PC-3 (cell line): Measurements from ENCODE around the gene CCL22. TPM values are rescaled to one million over a fixed set of nuclear protein-coding genes. Genes with fewer than 3 reads are reported as not detected.

Experiments
- ATAC-seq: fragments of 200-7000 bp; cut with Tn5 transposase; 2 replicates; pipeline ENCODE4 v1.9.1; 2020; ENCODE audit warnings: mild to moderate bottlenecking, moderate library complexity
- BruUV-seq: library from RNA; stranded (reverse); fragments of 400-500 nt; replicated peaks from 2 replicates; lab custom pipeline; 2021; lab: Mats Ljungman, UMichigan
- CTCF ChIA-PET: fragments of 300-600 bp; sonication (Branson Sonifier 250); formaldehyde crosslinking; loops from one replicate; lab custom pipeline; 2022; ENCODE audit warnings: antibody characterized with exemption; lab: Charles Lee
- POLR2A ChIA-PET: fragments of 300-600 bp; sonication (Branson Sonifier 250); formaldehyde crosslinking; loops from one replicate; lab custom pipeline; 2022; ENCODE audit warnings: antibody characterized with exemption; ENCODE audit not compliant: unreplicated experiment; lab: Charles Lee
- DNase-seq: peaks from one replicate; pipeline ENCODE4 v3.0.0-alpha.2; 2015
- H2AFZ ChIP-seq: fragments of 300-600 bp; sonication (generic); 2 replicates; pipeline ENCODE4 v1.6.0; 2016; ENCODE audit warnings: antibody characterized with exemption, low read length
- H3F3A ChIP-seq: fragments of 300-600 bp; sonication (generic); one replicate; pipeline ENCODE4 v1.6.0; 2017; ENCODE audit warnings: antibody characterized with exemption, low read length, control low read depth, mild to moderate bottlenecking; ENCODE audit not compliant: unreplicated experiment
- H3K27ac ChIP-seq: fragments of 300-600 bp; sonication (generic); 2 replicates; pipeline ENCODE4 v1.5.1; 2016; ENCODE audit warnings: mild to moderate bottlenecking, low read length
- H3K27me3 ChIP-seq: fragments of 300-600 bp; sonication (generic); 2 replicates; pipeline ENCODE4 v1.6.1; 2016; ENCODE audit warnings: low read length, mixed read lengths
- H3K36me3 ChIP-seq: fragments of 300-600 bp; sonication (generic); 2 replicates; pipeline ENCODE4 v1.6.1; 2016; ENCODE audit warnings: low read depth, mixed run types, low read length, mixed read lengths
- H3K4me1 ChIP-seq: fragments of 300-600 bp; sonication (generic); 2 replicates; pipeline ENCODE4 v1.5.1; 2016; ENCODE audit warnings: low read length; ENCODE audit not compliant: insufficient read depth
- H3K4me2 ChIP-seq: fragments of 300-600 bp; sonication (generic); 2 replicates; pipeline ENCODE4 v1.6.0; 2016; ENCODE audit warnings: low read length
- H3K4me3 ChIP-seq: fragments of 300-600 bp; sonication (generic); 2 replicates; pipeline ENCODE4 v1.5.1; 2016; ENCODE audit warnings: mild to moderate bottlenecking, low read length, mixed read lengths
- H3K79me2 ChIP-seq: fragments of 300-600 bp; sonication (generic); 2 replicates; pipeline ENCODE4 v1.6.1; 2017; ENCODE audit warnings: low read length, mixed read lengths
- H3K9ac ChIP-seq: fragments of 300-600 bp; sonication (generic); 2 replicates; pipeline ENCODE4 v1.6.0; 2016; ENCODE audit warnings: mild to moderate bottlenecking, low read length
- H3K9me2 ChIP-seq: fragments of 300-600 bp; sonication (generic); replicated peaks from 2 replicates; pipeline ENCODE4 v1.6.1; 2016; ENCODE audit warnings: mixed run types, low read length, mixed read lengths
- H3K9me3 ChIP-seq: fragments of 300-600 bp; sonication (generic); 2 replicates; pipeline ENCODE4 v1.6.1; 2016; ENCODE audit warnings: low read length, mixed read lengths
- H4K20me1 ChIP-seq: fragments of 300-600 bp; sonication (generic); 2 replicates; pipeline ENCODE4 v1.6.1; 2016; ENCODE audit warnings: low read length, mixed read lengths
- EZH2 ChIP-seq: fragments of 300-600 bp; sonication (generic); IDR thresholded peaks from one replicate; pipeline ENCODE4 v1.6.1; 2017; ENCODE audit warnings: antibody characterized with exemption, mild to moderate bottlenecking, low read length; ENCODE audit not compliant: unreplicated experiment
- EZH2phosphoT487 ChIP-seq: fragments of 300-600 bp; sonication (generic); IDR thresholded peaks from 2 replicates; pipeline ENCODE4 v1.6.1; 2018; ENCODE audit warnings: mild to moderate bottlenecking, antibody characterized with exemption, low read length, borderline replicate concordance
- intact Hi-C: fragments of 100-400 bp; cut with micrococcal nuclease; formaldehyde crosslinking; loops from 2 replicates; pipeline ENCODE4 v1.9.0; 2023
- total RNA-seq: library from RNA; depleted of rRNA; stranded (reverse); fragments of >200 nt; gene quantifications from 2 replicates; pipeline ENCODE4 v1.2.3, GENCODE V29; 2014
- TF ChIP-seq, protein P1 (sequence below): fragments of 300-600 bp; sonication (generic); conservative IDR thresholded peaks from 2 replicates; pipeline ENCODE4 v1.5.1; 2017; ENCODE audit warnings: antibody characterized with exemption, low read depth, mild to moderate bottlenecking, low read length

The CCL22 gene
- total RNA-seq, 1 experiment from 2014 or later: not detected

DNA sequence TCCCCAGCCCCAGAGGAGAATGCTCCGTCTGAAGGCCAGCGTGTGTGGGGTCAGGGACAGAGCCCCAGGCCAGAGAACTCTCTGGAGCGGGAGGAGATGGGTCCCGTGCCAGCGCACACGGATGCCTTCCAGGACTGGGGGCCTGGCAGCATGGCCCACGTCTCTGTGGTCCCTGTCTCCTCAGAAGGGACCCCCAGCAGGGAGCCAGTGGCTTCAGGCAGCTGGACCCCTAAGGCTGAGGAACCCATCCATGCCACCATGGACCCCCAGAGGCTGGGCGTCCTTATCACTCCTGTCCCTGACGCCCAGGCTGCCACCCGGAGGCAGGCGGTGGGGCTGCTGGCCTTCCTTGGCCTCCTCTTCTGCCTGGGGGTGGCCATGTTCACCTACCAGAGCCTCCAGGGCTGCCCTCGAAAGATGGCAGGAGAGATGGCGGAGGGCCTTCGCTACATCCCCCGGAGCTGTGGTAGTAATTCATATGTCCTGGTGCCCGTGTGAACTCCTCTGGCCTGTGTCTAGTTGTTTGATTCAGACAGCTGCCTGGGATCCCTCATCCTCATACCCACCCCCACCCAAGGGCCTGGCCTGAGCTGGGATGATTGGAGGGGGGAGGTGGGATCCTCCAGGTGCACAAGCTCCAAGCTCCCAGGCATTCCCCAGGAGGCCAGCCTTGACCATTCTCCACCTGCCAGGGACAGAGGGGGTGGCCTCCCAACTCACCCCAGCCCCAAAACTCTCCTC lies 24.1 kb downstream of the CCL22 start:
- Histone ChIP-seq H3K9me2 (no peaks in the 10 kb centered on the region), H2AFZ (no peak overlapping the region), H3K9ac (no peak overlapping the region), H3K4me1 (peaks cover 12% of the 10 kb centered on the region), H3K27me3 (no peaks in the 10 kb centered on the region), H3K27ac (no peak overlapping the region), H3K9me3 (no peaks in the 10 kb centered on the region), H3K4me2 (no peak overlapping the region), H3K36me3 (no peaks in the 10 kb centered on the region), H4K20me1 (no peaks in the 10 kb centered on the region), H3K4me3 (no peak overlapping the region), H3K79me2 (no peaks in the 10 kb centered on the region), H3F3A (no peaks in the 10 kb centered on the region)
- BruUV-seq: no TSS peak
- CTCF ChIA-PET: no interaction called here
- ATAC-seq: no peak
- POLR2A ChIA-PET: no interaction called here
- intact Hi-C loops: no loop called here
- DNase-seq: no peak
- TF ChIP-seq, protein P1, sequence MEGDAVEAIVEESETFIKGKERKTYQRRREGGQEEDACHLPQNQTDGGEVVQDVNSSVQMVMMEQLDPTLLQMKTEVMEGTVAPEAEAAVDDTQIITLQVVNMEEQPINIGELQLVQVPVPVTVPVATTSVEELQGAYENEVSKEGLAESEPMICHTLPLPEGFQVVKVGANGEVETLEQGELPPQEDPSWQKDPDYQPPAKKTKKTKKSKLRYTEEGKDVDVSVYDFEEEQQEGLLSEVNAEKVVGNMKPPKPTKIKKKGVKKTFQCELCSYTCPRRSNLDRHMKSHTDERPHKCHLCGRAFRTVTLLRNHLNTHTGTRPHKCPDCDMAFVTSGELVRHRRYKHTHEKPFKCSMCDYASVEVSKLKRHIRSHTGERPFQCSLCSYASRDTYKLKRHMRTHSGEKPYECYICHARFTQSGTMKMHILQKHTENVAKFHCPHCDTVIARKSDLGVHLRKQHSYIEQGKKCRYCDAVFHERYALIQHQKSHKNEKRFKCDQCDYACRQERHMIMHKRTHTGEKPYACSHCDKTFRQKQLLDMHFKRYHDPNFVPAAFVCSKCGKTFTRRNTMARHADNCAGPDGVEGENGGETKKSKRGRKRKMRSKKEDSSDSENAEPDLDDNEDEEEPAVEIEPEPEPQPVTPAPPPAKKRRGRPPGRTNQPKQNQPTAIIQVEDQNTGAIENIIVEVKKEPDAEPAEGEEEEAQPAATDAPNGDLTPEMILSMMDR: peak; percentile 19; the same call in 1 of the 2 replicates
- TF ChIP-seq EZH2phosphoT487 (no peak), EZH2 (no peak)

DNA sequence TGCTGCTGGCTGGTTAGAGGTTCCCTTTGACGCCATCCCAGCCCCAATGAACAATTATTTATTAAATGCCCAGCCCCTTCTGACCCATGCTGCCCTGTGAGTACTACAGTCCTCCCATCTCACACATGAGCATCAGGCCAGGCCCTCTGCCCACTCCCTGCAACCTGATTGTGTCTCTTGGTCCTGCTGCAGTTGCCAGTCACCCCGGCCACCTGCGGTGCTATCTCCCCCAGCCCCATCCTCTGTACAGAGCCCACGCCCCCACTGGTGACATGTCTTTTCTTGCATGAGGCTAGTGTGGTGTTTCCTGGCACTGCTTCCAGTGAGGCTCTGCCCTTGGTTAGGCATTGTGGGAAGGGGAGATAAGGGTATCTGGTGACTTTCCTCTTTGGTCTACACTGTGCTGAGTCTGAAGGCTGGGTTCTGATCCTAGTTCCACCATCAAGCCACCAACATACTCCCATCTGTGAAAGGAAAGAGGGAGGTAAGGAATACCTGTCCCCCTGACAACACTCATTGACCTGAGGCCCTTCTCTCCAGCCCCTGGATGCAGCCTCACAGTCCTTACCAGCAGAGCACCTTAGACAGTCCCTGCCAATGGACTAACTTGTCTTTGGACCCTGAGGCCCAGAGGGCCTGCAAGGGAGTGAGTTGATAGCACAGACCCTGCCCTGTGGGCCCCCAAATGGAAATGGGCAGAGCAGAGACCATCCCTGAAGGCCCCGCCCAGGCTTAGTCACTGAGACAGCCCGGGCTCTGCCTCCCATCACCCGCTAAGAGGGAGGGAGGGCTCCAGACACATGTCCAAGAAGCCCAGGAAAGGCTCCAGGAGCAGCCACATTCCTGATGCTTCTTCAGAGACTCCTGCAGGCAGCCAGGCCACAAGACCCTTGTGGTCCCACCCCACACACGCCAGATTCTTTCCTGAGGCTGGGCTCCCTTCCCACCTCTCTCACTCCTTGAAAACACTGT lies 25.0 kb downstream of the CCL22 start:
- Histone ChIP-seq H3K4me3 (no peak overlapping the region), H3F3A (no peaks in the 10 kb centered on the region), H3K9me3 (no peaks in the 10 kb centered on the region), H3K4me1 (peaks cover 6% of the 10 kb centered on the region), H3K27me3 (no peaks in the 10 kb centered on the region), H3K79me2 (no peaks in the 10 kb centered on the region), H3K4me2 (no peak overlapping the region), H2AFZ (peak overlapping the region; percentile 50; the same call in 1 of the 2 replicates), H3K9me2 (no peaks in the 10 kb centered on the region), H3K27ac (no peak overlapping the region), H4K20me1 (no peaks in the 10 kb centered on the region), H3K9ac (no peak overlapping the region), H3K36me3 (no peaks in the 10 kb centered on the region)
- CTCF ChIA-PET: no interaction called here
- TF ChIP-seq, protein P1: no peak
- TF ChIP-seq EZH2phosphoT487 (no peak), EZH2 (no peak)
- intact Hi-C loops: no loop called here
- POLR2A ChIA-PET: no interaction called here
- no TSS peak for BruUV-seq
- DNase-seq: peak; percentile 31
- no peak for ATAC-seq
